Tibial artery (tissue), 4 donors: ENCODE results near the gene ZNF532.

Experiments
- DNase-seq, 2 donors: peaks; one replicate each; pipeline ENCODE4 v3.0.0-alpha.2; 2019
- H3K27ac ChIP-seq, 2 donors: fragments of 200-600 bp; sonication (generic) in 1 of 2; 1 replicate in 1 of 2; 2 replicates in 1 of 2; pipeline ENCODE4 v1.5.1; 2018 to 2019; ENCODE audit warnings: mild to moderate bottlenecking in 1 of 2
- H3K27me3 ChIP-seq, 2 donors: fragments of 200-600 bp; sonication (generic) in 1 of 2; one replicate each; pipeline versions ENCODE4 v1.5.1 to v1.6.0; 2016 to 2019
- H3K36me3 ChIP-seq, 3 donors: fragments of 200-600 bp; sonication (generic) in 2 of 3; one replicate each; pipeline ENCODE4 v1.5.1; 2016 to 2019; ENCODE audit warnings: mild to moderate bottlenecking in 2 of 3
- H3K4me1 ChIP-seq, 4 donors: fragments of 200-600 bp; sonication (generic) in 2 of 4; 1 replicate in 3 of 4; 2 replicates in 1 of 4; pipeline ENCODE4 v1.5.1; 2016 to 2019
- H3K4me3 ChIP-seq, 2 donors: fragments of 200-600 bp; sonication (generic) in 1 of 2; 1 replicate in 1 of 2; 2 replicates in 1 of 2; pipeline ENCODE4 v1.5.1; 2018 to 2019; ENCODE audit warnings: mild to moderate bottlenecking in 2 of 2
- H3K9me3 ChIP-seq, 3 donors: fragments of 200-600 bp; sonication (generic) in 1 of 3; one replicate each; pipeline ENCODE4 v1.5.1; 2016 to 2019
- CTCF ChIP-seq, 2 experiments: fragments of 200-600 bp in 1 of 2; fragments of 450-650 bp in 1 of 2; IDR thresholded peaks; one replicate each; pipeline ENCODE4 v1.5.1; 2017 to 2019; ENCODE audit warnings: antibody characterized with exemption in 2 of 2, mild to moderate bottlenecking in 1 of 2, moderate library complexity in 1 of 2
- intact Hi-C: fragments of 100-400 bp; cut with DNase I; formaldehyde crosslinking; loops from one replicate; pipeline ENCODE4 v1.15.0; 2023; ENCODE audit warnings: low total_unique reads

The ZNF532 gene

GRCh38 chr18:58863539-58864145 is 1.0 kb upstream of the ZNF532 start:
- H3K4me1 ChIP-seq = peaks cover 0 to 95% (median 65%) of the 10 kb centered on the region in 4 donors
- TF ChIP-seq CTCF (IDR thresholded peaks at IDR 0.05) = no peak
- DNase-seq = peak; percentile 52 to 78

GRCh38 chr18:58865033-58865590 is 435 bp downstream of the ZNF532 start:
- no peak for DNase-seq
- Histone ChIP-seq H3K27ac (peak overlapping the region; percentile 98 to 100), H3K4me3 (peak overlapping the region; percentile 52 to 63), H3K27me3 (no peaks in the 10 kb centered on the region), H3K9me3 (no peaks in the 10 kb centered on the region), H3K4me1 (peaks cover 0 to 95% (median 54%) of the 10 kb centered on the region in 4 donors), H3K36me3 (peaks cover 8 to 15% (median 11%) of the 10 kb centered on the region in 3 donors)
- no peak for TF ChIP-seq CTCF (IDR thresholded peaks at IDR 0.05)
- intact Hi-C loops = loop anchor here (10.0 kb wide), 1 partner anchor 130 kb away; no protein-coding TSS in a partner anchor

More at GRCh38 chr18:58863539-58864145, 1.0 kb upstream of the ZNF532 start:
- Histone ChIP-seq H3K36me3 (peaks cover 6 to 12% (median 6%) of the 10 kb centered on the region in 3 donors), H3K9me3 (no peaks in the 10 kb centered on the region), H3K27me3 (no peaks in the 10 kb centered on the region), H3K4me3 (peak overlapping the region; percentile 52 to 63), H3K27ac (peak overlapping the region; percentile 98 to 100)
- intact Hi-C loops = loop anchor here (10.0 kb wide), 1 partner anchor 131 kb away; no protein-coding TSS in a partner anchor

DNA sequence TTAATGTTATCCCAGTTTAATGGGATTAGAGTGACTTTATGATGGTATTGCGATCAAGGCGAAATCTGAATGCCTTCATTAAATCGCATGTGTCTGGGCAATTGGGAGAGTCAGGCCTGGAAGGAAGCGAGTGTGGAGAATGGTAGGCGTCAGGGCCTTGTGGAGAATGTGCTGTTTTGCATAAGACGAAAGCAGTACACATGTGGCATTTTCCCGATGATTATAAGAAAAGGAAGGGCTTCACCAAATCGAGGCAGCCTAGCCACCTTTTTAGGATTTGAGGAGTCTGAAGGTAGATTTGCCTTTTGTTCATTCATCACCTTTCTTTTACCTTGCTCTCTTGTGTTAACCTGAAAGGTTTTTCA is 1.0 kb downstream of the ZNF532 start:
- TF ChIP-seq CTCF (IDR thresholded peaks at IDR 0.05) = no peak
- Histone ChIP-seq H3K27me3 (no peaks in the 10 kb centered on the region), H3K4me3 (peak overlapping the region; percentile 27 to 52), H3K27ac (peak overlapping the region; percentile 98 to 100), H3K4me1 (peaks cover 0 to 95% (median 55%) of the 10 kb centered on the region in 4 donors), H3K9me3 (no peaks in the 10 kb centered on the region), H3K36me3 (peaks cover 8 to 21% (median 11%) of the 10 kb centered on the region in 3 donors)
- intact Hi-C loops = loop anchor here (10.0 kb wide), 1 partner anchor 129 kb away; no protein-coding TSS in a partner anchor
- peak in 1 of 2 donors; percentile 23 for DNase-seq

GRCh38 chr18:58866066-58866772 is 1.5 kb downstream of the ZNF532 start:
- Histone ChIP-seq H3K27me3 (no peaks in the 10 kb centered on the region), H3K27ac (peak overlapping the region; percentile 98 to 100), H3K36me3 (peaks cover 8 to 24% (median 11%) of the 10 kb centered on the region in 3 donors), H3K9me3 (no peaks in the 10 kb centered on the region), H3K4me3 (peak overlapping the region; percentile 10 to 27), H3K4me1 (peaks cover 0 to 95% (median 60%) of the 10 kb centered on the region in 4 donors)
- no peak for TF ChIP-seq CTCF (IDR thresholded peaks at IDR 0.05)
- peak in 1 of 2 donors; percentile 49 for DNase-seq
- intact Hi-C loops = loop anchor here (10.0 kb wide), 1 partner anchor 129 kb away; no protein-coding TSS in a partner anchor

- H3K27ac ChIP-seq = peak overlapping the region; percentile 98 to 100
- no peak for TF ChIP-seq CTCF (IDR thresholded peaks at IDR 0.05)
- peak in 1 of 2 donors; percentile 47 for DNase-seq
- H3K4me3 ChIP-seq = peak overlapping the region; percentile 12 to 27
- H3K4me1 ChIP-seq = peaks cover 0 to 97% (median 64%) of the 10 kb centered on the region in 4 donors
- intact Hi-C loops = loop anchor here (10.0 kb wide), 1 partner anchor 128 kb away; no protein-coding TSS in a partner anchor
- H3K27me3 ChIP-seq = no peaks in the 10 kb centered on the region
- peaks cover 8 to 28% (median 11%) of the 10 kb centered on the region in 3 donors for H3K36me3 ChIP-seq
- H3K9me3 ChIP-seq = no peaks in the 10 kb centered on the region
Observed at GRCh38 chr18:58866773-58867150, 2.1 kb downstream of the ZNF532 start.
